ENCODE measurements around the gene SLC25A21.

The SLC25A21 gene

GRCh38 chr14:36659822-36660735 is 512.3 kb downstream of the SLC25A21 start:
- H3K4me3 ChIP-seq (ENCODE audit: low read depth, low read length): no peak overlapping the region
- TF ChIP-seq CTCF (IDR thresholded peaks at IDR 0.05; ENCODE audit: low read depth, low read length, missing control alignments): no peak
- no peak for DNase-seq (ENCODE audit: low read depth)

GRCh38 chr14:36659010-36659821 is 513.2 kb downstream of the SLC25A21 start:
- no peak overlapping the region for H3K4me3 ChIP-seq (ENCODE audit: low read depth, low read length)
- no peak for TF ChIP-seq CTCF (IDR thresholded peaks at IDR 0.05; ENCODE audit: low read depth, low read length, missing control alignments)
- DNase-seq (ENCODE audit: low read depth): no peak

- no peak overlapping the region for H3K4me3 ChIP-seq (ENCODE audit: low read depth, low read length)
- TF ChIP-seq CTCF (IDR thresholded peaks at IDR 0.05; ENCODE audit: low read depth, low read length, missing control alignments): no peak
- DNase-seq (ENCODE audit: low read depth): no peak
These were observed 514.0 kb downstream of the SLC25A21 start for GRCh38 chr14:36658123-36659009.

GRCh38 chr14:36657399-36658122 is 514.8 kb downstream of the SLC25A21 start:
- DNase-seq (ENCODE audit: low read depth): no peak
- H3K4me3 ChIP-seq (ENCODE audit: low read depth, low read length): no peak overlapping the region

GRCh38 chr14:36656687-36657398 is 515.6 kb downstream of the SLC25A21 start:
- H3K4me3 ChIP-seq (ENCODE audit: low read depth, low read length): no peak overlapping the region
- DNase-seq (ENCODE audit: low read depth): no peak
- TF ChIP-seq CTCF (IDR thresholded peaks at IDR 0.05; ENCODE audit: low read depth, low read length, missing control alignments): no peak

More at GRCh38 chr14:36657399-36658122, 514.8 kb downstream of the SLC25A21 start:
- no peak for TF ChIP-seq CTCF (IDR thresholded peaks at IDR 0.05; ENCODE audit: low read depth, low read length, missing control alignments)

All from GM12864 (cell line).